Retinal pigment epithelial cell (primary cell): ENCODE data around the gene C1orf35.

Experiments
- DNase-seq: peaks from one replicate; pipeline ENCODE4 v3.0.0-alpha.2; 2010; ENCODE audit warnings: low read depth
- H3K4me3 ChIP-seq: 2 replicates; pipeline ENCODE4 v1.5.1; 2011; ENCODE audit warnings: mild to moderate bottlenecking, low read length, control low read depth, moderate library complexity
- TF ChIP-seq, protein P1 (sequence below): conservative IDR thresholded peaks from 2 replicates; pipeline ENCODE4 v1.5.1; 2011; ENCODE audit warnings: low read depth, low read length, control low read depth, inconsistent platforms

C1orf35 gene

DNA sequence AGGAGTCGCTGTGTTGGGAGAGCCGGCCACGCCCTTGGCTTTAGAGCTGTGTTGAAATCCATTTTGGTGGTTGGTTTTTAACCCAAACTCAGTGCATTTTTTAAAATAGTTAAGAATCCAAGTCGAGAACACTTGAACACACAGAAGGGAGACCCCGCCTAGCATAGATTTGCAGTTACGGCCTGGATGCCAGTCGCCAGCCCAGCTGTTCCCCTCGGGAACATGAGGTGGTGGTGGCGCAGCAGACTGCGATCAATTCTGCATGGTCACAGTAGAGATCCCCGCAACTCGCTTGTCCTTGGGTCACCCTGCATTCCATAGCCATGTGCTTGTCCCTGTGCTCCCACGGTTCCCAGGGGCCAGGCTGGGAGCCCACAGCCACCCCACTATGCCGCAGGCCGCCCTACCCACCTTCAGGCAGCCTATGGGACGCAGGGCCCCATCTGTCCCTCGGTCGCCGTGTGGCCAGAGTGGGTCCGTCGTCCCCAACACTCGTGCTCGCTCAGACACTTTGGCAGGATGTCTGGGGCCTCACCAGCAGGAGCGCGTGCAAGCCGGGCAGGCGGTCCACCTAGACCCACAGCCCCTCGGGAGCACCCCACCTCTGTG, 4.7 kb downstream of the C1orf35 start:
- TF ChIP-seq, protein P1, sequence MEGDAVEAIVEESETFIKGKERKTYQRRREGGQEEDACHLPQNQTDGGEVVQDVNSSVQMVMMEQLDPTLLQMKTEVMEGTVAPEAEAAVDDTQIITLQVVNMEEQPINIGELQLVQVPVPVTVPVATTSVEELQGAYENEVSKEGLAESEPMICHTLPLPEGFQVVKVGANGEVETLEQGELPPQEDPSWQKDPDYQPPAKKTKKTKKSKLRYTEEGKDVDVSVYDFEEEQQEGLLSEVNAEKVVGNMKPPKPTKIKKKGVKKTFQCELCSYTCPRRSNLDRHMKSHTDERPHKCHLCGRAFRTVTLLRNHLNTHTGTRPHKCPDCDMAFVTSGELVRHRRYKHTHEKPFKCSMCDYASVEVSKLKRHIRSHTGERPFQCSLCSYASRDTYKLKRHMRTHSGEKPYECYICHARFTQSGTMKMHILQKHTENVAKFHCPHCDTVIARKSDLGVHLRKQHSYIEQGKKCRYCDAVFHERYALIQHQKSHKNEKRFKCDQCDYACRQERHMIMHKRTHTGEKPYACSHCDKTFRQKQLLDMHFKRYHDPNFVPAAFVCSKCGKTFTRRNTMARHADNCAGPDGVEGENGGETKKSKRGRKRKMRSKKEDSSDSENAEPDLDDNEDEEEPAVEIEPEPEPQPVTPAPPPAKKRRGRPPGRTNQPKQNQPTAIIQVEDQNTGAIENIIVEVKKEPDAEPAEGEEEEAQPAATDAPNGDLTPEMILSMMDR, result no peak
- DNase-seq, result no peak
- no peak overlapping the region for H3K4me3 ChIP-seq

DNA sequence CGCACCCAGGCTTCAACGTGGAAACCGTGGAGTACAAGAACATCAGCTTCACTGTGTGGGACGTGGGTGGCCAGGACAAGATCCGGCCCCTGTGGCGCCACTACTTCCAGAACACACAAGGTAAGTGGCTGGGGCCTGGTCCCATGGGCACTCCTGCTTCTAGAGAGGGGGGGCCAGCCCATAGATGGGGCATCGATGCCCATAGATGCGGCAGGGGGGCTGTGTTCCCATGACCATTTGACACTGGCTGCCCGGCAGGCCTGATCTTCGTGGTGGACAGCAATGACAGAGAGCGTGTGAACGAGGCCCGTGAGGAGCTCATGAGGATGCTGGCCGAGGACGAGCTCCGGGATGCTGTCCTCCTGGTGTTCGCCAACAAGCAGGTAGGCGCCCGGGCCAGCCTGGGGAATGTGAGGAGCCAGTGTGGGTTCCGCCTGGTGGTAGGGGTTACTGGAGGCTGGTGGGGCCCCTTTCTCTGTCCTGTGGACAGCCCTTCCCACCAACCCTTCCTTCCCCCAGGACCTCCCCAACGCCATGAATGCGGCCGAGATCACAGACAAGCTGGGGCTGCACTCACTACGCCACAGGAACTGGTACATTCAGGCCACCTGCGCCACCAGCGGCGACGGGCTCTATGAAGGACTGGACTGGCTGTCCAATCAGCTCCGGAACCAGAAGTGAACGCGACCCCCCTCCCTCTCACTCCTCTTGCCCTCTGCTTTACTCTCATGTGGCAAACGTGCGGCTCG, 5.6 kb downstream of the C1orf35 start:
- DNase-seq, result no peak
- TF ChIP-seq, protein P1, result no peak

DNA sequence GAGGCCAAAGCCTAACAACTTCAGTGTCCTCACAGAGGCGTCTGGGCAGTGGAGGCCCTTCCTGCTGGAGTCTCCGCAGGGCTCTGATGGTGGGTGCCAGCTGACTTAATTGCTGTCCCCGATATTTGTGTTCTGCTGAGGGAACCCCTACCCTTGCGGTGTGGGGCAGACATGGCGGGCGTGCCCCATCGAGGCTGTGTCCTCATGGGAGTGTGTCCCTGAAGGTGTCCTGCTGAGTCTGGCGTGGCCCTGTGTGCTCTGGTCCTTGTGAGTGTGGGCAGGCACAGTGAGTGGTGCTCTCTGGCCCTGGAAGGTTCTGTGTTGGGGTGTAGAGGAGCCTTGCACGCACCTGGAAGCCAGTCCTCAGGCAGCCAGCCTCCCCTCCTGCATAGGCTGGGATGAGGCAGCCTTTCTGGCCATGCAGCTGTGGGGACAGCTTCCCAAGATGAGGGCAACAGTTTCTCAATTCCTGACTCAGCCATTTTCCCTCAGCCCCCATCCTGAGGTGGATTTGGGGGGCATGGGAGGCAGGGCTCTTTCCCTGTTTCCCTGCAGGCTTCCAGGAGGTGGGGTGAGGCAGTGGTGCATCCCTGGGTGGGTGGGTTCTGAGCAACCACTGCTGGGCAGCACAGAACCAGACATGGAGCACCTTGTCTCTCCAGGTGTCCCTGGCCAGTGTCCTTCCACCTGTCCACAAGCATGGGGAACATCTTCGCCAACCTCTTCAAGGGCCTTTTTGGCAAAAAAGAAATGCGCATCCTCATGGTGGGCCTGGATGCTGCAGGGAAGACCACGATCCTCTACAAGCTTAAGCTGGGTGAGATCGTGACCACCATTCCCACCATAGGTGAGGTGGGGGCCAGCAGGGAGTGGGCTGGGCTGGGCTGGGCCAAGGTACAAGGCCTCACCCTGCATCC, 6.5 kb downstream of the C1orf35 start:
- TF ChIP-seq, protein P1, result no peak
- no peak overlapping the region for H3K4me3 ChIP-seq
- no peak for DNase-seq

More for the DNA sequence above, 5.6 kb downstream of the C1orf35 start:
- H3K4me3 ChIP-seq, result no peak overlapping the region

DNA sequence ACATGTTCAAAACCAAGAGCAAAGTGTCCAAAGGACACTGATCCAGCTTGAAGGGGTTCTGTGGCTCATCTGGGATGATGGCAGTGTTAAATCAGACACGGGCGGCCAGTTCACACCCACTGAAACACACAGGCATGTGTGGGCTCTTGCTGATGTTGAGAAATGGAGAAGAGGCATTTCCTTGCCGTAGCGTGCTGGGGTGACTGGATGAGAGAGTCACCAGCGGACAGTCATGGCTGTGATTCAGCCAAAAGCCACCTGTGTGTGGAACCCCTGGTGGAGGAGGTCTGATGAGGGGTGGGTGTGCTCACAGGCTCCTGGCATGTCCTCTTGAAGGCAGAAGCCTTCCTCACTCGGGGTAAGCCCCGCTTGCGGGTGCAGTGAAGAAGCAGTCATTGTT, 7.2 kb downstream of the C1orf35 start:
- no peak overlapping the region for H3K4me3 ChIP-seq
- DNase-seq, result no peak
- TF ChIP-seq, protein P1, result no peak

DNA sequence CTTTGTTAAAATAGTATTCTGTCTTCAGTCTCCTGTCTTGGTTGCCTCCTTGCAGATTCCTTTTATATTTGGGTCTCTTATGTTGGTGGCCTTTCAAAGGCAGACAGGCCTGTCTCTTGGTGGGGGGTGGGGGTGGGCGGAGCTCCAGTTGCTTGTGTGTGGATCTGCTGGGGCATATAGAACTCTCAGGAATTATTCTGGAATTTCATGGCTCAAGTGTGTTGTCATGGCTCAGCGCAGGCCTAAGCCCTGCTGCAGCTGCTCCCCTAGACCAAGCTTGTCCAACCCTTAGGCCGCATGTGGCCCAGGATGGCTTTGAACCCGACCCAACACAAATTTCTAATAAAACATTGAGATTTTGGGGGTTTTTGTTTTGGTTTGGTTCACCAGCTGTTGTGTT, 8.0 kb downstream of the C1orf35 start:
- H3K4me3 ChIP-seq, result no peak overlapping the region
- TF ChIP-seq, protein P1, result no peak
- DNase-seq, result no peak

DNA sequence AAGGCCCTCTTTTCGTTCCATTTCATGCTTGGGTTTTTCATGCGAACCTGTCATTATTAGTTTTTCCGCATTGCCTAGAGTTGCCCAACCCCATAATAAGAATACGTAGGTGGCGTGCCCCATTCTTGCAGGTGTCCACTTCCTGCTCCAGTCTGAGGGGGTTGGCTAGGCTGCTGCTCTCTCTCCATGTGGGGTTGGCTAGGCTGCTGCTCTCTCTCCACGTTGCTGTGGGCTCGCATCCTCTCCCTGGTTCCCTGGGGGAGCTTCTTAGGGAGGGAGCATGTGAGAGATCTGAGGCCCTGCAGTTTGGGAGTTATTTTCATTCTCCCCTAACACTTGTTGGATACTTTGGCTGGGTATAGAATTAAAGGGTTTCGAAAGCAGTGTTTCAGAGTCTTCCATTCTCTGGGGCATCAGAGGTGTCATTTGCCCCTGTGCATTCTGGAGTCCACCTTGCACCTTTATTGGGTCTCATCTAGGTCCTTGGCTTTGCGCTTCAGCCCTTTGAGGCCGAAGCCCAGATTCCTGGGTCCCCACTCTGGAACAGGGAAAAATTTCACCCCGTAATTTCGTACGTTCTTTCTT, 8.6 kb downstream of the C1orf35 start:
- TF ChIP-seq, protein P1, result no peak
- DNase-seq, result no peak
- H3K4me3 ChIP-seq, result no peak overlapping the region
